ENCODE data around the gene CDK19.
"Not testable (repeated sequence)": the region's sequence is repeated elsewhere in the genome, so short reads cannot be mapped to it uniquely, and the experiment has no call there.

CDK19 gene

GRCh38 chr6:110813338-110814101, 1.7 kb downstream of the CDK19 start:
- no peak for DNase-seq (ENCODE audit: low read depth)

GRCh38 chr6:110812719-110813118, 2.5 kb downstream of the CDK19 start:
- DNase-seq (ENCODE audit: low read depth): no peak

DNA sequence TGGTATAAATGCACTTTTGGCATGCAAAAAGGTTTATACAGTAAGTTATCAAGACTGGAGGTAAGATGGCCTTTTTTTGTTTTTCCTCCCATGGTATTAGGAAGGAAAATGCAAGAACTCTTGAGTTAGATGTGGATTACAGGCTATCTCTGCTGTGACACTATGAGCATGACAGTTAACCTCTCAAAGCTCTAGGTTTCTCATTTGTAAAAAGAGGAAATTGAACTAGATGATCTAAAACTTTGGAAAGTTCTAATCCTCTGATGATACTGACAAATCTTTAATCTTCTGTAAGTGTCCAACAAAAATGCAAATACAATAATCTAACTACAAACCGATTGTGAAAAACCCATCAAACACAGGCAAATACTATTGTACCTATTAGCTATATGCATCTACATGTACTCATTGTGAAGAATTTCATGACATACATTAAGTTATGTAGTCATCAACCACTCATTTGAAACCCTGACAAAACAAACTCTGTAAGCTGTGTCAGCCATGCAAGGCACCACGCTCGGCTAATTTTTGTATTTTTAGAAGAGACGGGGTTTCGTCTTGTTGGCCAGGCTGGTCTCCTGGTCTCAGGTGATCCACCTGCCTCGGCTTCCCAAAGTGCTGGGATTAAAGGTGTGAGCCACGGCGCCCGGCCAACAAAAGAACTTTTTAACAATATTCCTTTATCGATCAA, 4.2 kb downstream of the CDK19 start:
- no peak for DNase-seq (ENCODE audit: low read depth)

- DNase-seq (ENCODE audit: low read depth): no peak
These were observed 5.5 kb downstream of the CDK19 start for GRCh38 chr6:110809792-110810191.

- not testable (repeated sequence) for DNase-seq (ENCODE audit: low read depth)
These were observed 13.1 kb downstream of the CDK19 start for GRCh38 chr6:110802175-110802574.

DNA sequence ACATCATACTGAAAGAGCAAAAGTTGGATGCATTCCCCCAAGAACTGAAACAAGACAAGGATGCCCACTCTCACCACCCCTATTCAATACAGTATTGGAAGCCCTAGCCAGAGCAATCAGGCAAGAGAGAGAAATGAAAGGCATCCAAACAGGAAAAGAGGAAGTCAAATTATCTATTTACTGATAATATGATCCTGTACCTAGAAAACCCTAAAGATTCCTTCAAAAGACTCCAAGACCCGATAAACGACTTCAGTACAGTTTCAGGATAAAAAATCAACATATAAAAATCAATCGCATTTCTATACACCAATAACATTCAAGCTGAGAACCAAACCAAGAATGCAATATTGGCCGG, 14.5 kb downstream of the CDK19 start:
- DNase-seq (ENCODE audit: low read depth): no peak

GRCh38 chr6:110800196-110800838, 15.0 kb downstream of the CDK19 start:
- DNase-seq (ENCODE audit: low read depth): no peak

DNA sequence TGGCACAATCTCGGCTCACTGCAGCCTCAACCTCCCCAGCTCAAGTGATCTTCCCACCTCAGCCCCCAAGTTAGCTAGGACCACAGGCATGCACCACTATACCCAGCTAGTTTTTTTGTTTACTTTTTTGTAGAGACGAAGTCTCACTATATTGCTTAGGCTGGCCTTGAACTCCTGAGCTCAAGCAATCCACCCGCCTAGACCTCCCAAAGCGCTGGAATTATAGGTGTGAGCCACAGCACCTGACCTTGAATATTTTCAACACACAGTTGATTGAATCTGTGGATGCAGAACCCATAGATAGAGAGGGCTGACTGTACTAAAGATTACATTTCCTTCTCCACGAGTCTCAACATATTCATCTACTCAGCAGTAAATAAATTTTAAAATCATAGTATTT, 15.6 kb downstream of the CDK19 start:
- DNase-seq (ENCODE audit: low read depth): no peak

DNA sequence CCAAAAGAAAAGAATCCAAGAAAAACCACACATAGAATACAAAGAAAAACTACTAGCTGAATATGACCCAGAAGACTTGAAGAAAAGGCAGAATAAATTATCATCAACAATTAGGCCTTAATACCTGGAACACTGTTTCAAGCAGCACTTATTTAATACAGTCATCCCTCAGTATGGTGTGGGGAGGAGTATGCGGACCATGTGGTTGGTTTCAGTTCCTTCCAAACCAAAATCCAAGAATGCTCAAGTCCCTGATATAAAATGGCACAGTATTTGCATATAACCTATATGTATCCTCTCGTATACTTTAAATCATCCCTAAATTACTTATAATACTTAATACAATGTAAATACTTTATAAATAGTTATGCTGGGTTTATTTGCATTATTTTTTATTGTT, 16.1 kb downstream of the CDK19 start:
- DNase-seq (ENCODE audit: low read depth): no peak

DNA sequence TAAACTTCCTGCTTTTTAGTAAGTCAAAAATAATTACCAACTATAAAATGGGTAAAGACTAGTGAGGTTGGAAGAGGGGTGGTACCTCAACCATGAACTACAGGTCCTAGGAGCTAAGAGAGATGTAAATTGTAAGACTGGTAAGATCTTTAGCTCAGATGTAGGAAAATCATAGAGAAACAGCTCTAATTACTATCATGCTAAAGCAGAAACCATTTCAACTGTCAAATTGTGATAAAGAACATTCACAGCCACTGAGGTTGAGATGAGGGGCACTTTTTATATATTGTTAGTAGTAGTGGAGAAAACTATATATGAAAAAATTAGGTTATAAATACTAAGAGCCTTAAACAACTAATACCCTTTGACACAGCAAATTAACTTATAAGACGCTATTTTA, 20.0 kb downstream of the CDK19 start:
- DNase-seq (ENCODE audit: low read depth): no peak

GRCh38 chr6:110786696-110787095, 28.6 kb downstream of the CDK19 start:
- no peak for DNase-seq (ENCODE audit: low read depth)

DNA sequence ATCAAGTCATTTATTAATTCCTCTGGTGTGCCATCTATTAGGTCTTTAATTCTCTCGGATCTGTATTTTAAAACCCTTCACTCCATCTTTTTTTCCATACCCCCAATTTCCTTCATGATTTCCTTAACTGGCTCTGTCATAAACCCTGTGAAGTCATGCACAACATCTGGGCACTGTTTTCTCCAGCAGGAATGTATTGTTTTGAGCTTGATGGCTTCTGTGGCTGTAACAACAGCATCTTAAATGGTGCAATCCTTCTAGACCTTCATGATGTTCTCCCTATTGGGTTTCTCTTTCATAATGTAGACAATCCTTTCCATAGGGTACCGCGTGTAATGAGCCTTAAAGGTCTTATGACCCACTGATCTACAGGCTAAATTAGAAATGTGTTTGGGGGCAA, 29.0 kb downstream of the CDK19 start:
- no peak for DNase-seq (ENCODE audit: low read depth)

GRCh38 chr6:110784610-110784979, 30.7 kb downstream of the CDK19 start:
- DNase-seq (ENCODE audit: low read depth): no peak

DNA sequence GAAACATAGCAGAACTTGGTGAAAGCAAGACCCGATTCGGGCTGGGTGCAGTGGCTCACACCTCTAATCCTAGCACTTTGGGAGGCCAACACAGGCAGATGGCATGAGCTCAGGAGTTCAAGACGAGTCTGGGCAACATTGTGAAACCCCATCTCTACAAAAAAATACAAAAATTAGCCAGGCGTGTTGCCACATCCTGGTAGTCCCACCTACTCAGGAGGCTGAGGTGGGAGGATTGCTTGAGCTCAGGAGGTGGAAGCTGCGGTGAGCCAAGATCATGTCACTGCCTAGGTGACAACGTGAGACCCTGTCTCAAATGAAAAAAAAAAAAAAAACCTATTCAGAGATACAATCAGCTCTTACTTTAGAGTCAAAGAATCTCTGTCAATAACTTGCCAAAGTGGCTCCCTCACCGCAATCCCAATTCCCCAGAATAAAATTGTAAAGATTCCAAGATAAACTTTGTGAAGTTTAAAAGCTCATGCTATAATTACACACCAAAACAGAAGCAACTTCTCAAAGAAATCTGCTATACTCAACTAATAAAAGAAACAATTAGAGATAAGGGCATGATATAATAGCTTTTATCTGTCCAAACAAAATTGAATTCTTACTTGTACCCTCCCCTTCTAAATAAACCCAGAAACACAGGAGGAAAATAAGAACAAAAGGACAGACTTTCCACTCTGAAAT, 33.6 kb downstream of the CDK19 start:
- DNase-seq (ENCODE audit: low read depth): no peak

- no peak for DNase-seq (ENCODE audit: low read depth)
These were observed 36.9 kb downstream of the CDK19 start for GRCh38 chr6:110778333-110778732.

GRCh38 chr6:110777636-110778035, 37.6 kb downstream of the CDK19 start:
- no peak for DNase-seq (ENCODE audit: low read depth)

DNA sequence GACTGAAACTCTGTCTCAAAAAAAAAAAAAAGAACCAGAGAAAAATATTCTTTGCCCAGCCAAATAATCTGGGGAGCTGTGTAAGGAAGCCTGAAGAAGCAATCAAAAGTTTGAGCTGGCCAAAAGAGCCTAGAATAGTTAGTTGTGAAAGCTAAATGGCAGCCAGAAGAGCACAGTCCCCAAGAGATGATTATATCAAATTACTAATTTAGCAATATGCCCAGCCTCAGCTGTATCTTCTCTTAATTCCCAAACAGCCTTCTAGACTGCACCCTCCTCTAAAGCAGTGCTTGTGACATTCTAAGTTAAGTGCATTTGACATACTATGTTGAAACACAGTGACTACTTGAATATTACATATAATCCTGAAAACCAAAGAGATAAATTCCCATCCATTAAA, 38.9 kb downstream of the CDK19 start:
- DNase-seq (ENCODE audit: low read depth): no peak

DNA sequence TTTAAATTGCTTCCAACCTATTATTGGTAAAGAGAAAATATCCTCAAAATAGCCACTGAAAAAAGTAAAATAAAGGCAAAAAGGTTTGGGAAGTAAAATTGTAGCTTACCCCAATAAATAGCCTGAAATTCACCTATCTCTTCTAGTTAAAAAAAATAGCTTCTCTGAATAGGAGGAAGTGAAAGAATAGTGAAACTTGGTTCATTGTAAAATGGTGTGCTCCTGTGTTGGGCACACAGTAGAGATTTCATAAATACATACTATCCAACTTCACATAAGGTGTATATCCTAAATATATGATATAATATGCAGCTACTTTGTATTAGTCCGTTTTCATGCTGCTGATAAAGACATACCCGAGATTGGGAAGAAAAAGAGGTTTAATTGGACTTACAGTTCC, 45.3 kb downstream of the CDK19 start:
- no peak for DNase-seq (ENCODE audit: low read depth)

- no peak for DNase-seq (ENCODE audit: low read depth)
These were observed 47.2 kb downstream of the CDK19 start for GRCh38 chr6:110768057-110768456.

DNA sequence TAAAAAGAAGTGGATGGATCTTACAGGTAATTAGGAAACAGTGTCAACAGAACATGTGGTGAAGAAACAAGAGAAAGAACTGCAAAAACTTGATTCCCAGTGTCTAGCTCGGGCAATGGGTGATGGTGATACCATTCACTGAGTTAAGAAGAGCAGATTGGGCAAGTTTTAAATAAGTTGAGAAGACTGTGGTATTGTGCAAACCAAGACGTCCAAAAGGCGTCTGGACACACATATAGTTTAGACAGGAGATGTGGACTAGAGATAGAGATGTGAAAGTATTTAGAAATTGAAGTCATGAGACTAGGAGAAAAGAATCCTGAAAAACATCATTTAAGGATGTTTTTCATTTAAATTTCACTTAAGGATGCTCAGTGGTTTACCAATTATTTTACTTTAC, 53.9 kb downstream of the CDK19 start:
- no peak for DNase-seq (ENCODE audit: low read depth)

- no peak for DNase-seq (ENCODE audit: low read depth)
These were observed 54.7 kb downstream of the CDK19 start for GRCh38 chr6:110760589-110760988.

- not testable (repeated sequence) for DNase-seq (ENCODE audit: low read depth)
These were observed 55.2 kb downstream of the CDK19 start for GRCh38 chr6:110760098-110760497.

GRCh38 chr6:110757926-110758325, 57.3 kb downstream of the CDK19 start:
- no peak for DNase-seq (ENCODE audit: low read depth)

Measured in fibroblast of the conjunctiva (primary cell).